Pancreas (tissue), 10 donors: ENCODE results near the gene TRIO. TPM values are rescaled to one million over a fixed set of nuclear protein-coding genes. Genes with fewer than 3 reads are reported as not detected.
A peak's percentile ranks its signal among the peaks of the same experiment; 100 is the strongest.

Experiments used
- ATAC-seq, 4 donors: fragments of 200-7000 bp; cut with Tn5 transposase; one replicate each; pipeline versions ENCODE4 v1.8.0 to v1.9.1; 2020; ENCODE audit warnings: mild to moderate bottlenecking in 4 of 4, moderate library complexity in 4 of 4
- DNase-seq, 6 donors: peaks; one replicate each; pipeline ENCODE4 v3.0.0-alpha.2; 2020
- FAIRE-seq: peaks from 2 replicates; lab custom pipeline; 2012; peaks lifted over from hg19 to GRCh38; lab: Jason Lieb, UNC
- H3K27ac ChIP-seq, 4 donors: fragments of 200-600 bp; sonication (generic); 1 replicate in 3 of 4; 2 replicates in 1 of 4; pipeline versions ENCODE4 v1.5.0 to v1.8.0; 2020
- H3K27me3 ChIP-seq, 4 donors: fragments of 200-600 bp; one replicate each; pipeline ENCODE4 v1.8.0; 2021
- H3K36me3 ChIP-seq, 3 donors: fragments of 200-600 bp; sonication (generic) in 1 of 3; one replicate each; pipeline versions ENCODE4 v1.5.0 to v1.8.0; 2020 to 2021
- H3K4me1 ChIP-seq, 3 donors: fragments of 200-600 bp; one replicate each; pipeline ENCODE4 v1.8.0; 2021
- H3K4me3 ChIP-seq, 4 donors: fragments of 200-600 bp; sonication (generic) in 2 of 4; one replicate each; pipeline versions ENCODE4 v1.5.0 to v1.8.0; 2020 to 2021
- H3K9me3 ChIP-seq, 4 donors: fragments of 200-600 bp; one replicate each; pipeline ENCODE4 v1.8.0; 2021
- WGBS, 2 donors: extraction: QIAGEN DNeasy Blood & Tissue Kit; methylation state at CpG; one replicate each; pipeline ENCODE4 v1.1.7; 2013; 5-methylcytosine and 5-hydroxymethylcytosine counted together
- intact Hi-C, 3 donors: fragments of 100-400 bp; cut with DNase I; formaldehyde crosslinking; loops; one replicate each; pipeline versions ENCODE4 v1.11.1 to v1.14.2; 2022
- polyA plus RNA-seq, 2 donors: library from polyadenylated mRNA; stranded (reverse); fragments of 200-250 nt; gene quantifications; one replicate each; pipeline ENCODE4 v1.2.3, GENCODE V29; 2013
- total RNA-seq, 6 donors: library from RNA; stranded (reverse); fragmentation: NEBNext Ultra II Directional in 4 of 6; extraction: Animal tissue kit (Norgen Biotek cat#: 25700) in 4 of 6; gene quantifications; one replicate each; pipeline versions ENCODE4 v1.2.1 to v1.2.4, GENCODE V29; 2021 to 2023
- TF ChIP-seq, protein P1 (sequence below), 4 donors: fragments of 200-600 bp; sonication (generic) in 3 of 4; IDR thresholded peaks; one replicate each; pipeline versions ENCODE4 v1.5.0 to v1.8.0; 2021; ENCODE audit warnings: antibody characterized with exemption in 4 of 4
- donor health status: healthy with polysubstance abuse.
- donor health status: DM: no; HTN: no; CAD: no; lungs with moderate emphysema.
- donor health status: DM: no; HTN: no; CAD: no.
- donor health status: control.
- donor health status: control.
- donor health status: Bipolar disorder and iron deficiency.
- donor health status: DM: yes; HTN: yes; CAD: no.
- donor health status: DM: no; HTN: no; CAD: no.
- donor health status: DM: no; HTN: no; CAD: no.
- donor health status: DM: yes; HTN: yes; CAD: no.

TRIO gene
- total and polyA plus RNA-seq, 8 donors = 27.3 to 82.5 (median 38.3) TPM

DNA sequence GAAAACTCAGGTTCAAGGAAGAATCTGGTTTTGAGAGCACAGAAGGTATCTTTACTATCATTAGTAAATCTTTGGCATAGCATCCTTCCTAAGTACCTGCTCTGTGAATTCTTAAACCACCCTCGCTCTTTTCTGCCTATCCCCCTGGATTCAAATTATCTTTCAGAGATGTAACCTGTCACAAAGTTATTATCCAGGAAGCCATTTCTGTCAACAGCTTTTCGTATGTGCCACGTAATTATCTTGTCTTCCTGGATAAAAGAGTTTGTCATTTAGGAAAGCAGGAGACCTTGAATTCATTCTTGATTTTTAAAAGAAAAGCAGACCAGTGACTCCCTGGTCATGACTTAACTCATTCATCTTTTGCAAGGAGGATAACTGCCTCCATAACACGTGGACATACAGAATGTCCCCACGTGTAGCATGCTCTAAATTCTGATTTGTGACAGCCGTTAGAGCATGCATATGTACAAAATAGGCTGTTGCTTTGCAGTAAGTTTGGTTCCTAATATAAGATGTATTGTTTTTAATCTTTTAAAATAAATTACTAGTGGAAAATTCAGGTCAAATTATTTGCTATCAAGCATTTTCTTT, 189.0 kb downstream of the TRIO start:
- DNase-seq (no peak), ATAC-seq (no peak), FAIRE-seq (no peak)
- no peaks in the 10 kb centered on the region for H3K9me3 ChIP-seq
- no peaks in the 10 kb centered on the region for H3K27me3 ChIP-seq
- H3K27ac ChIP-seq = no peak overlapping the region
- 84 to 89% methylated on average over 6 of the region's 6 CpGs for WGBS, 2 donors
- no peak overlapping the region for H3K4me3 ChIP-seq
- peaks cover 0 to 9% (median 0%) of the 10 kb centered on the region in 3 donors for H3K36me3 ChIP-seq
- TF ChIP-seq, protein P1, sequence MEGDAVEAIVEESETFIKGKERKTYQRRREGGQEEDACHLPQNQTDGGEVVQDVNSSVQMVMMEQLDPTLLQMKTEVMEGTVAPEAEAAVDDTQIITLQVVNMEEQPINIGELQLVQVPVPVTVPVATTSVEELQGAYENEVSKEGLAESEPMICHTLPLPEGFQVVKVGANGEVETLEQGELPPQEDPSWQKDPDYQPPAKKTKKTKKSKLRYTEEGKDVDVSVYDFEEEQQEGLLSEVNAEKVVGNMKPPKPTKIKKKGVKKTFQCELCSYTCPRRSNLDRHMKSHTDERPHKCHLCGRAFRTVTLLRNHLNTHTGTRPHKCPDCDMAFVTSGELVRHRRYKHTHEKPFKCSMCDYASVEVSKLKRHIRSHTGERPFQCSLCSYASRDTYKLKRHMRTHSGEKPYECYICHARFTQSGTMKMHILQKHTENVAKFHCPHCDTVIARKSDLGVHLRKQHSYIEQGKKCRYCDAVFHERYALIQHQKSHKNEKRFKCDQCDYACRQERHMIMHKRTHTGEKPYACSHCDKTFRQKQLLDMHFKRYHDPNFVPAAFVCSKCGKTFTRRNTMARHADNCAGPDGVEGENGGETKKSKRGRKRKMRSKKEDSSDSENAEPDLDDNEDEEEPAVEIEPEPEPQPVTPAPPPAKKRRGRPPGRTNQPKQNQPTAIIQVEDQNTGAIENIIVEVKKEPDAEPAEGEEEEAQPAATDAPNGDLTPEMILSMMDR (IDR thresholded peaks at IDR 0.05) = no peak
- intact Hi-C loops = no loop called here
- no peaks in the 10 kb centered on the region for H3K4me1 ChIP-seq

DNA sequence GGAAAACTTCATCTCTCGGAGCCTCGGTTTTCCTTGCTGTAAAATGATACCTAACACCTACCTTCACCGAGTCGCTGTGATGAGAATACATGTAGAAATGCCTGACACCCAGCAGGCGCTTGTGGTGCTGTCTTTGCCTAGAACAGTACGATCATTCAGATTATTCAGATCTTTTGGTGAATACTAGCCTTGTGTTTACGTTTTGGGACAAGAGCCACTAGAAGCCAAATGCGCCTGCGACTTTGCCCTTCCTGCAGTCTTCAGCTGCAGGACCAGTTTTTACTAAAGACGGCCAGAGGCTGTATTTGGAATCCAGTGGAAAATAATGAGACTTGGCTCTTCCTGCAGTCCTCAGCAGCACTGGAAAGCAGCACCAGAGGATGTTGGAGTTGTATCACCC, 189.6 kb downstream of the TRIO start:
- ATAC-seq = no peak
- 90 to 95% methylated on average over 10 of the region's 10 CpGs for WGBS, 2 donors
- DNase-seq = no peak
- Histone ChIP-seq H3K27ac (no peak overlapping the region), H3K9me3 (no peaks in the 10 kb centered on the region), H3K36me3 (peaks cover 0 to 15% (median 0%) of the 10 kb centered on the region in 3 donors), H3K27me3 (no peaks in the 10 kb centered on the region), H3K4me3 (no peak overlapping the region), H3K4me1 (no peaks in the 10 kb centered on the region)
- no peak for FAIRE-seq
- intact Hi-C loops = no loop called here
- TF ChIP-seq, protein P1 (IDR thresholded peaks at IDR 0.05) = no peak

DNA sequence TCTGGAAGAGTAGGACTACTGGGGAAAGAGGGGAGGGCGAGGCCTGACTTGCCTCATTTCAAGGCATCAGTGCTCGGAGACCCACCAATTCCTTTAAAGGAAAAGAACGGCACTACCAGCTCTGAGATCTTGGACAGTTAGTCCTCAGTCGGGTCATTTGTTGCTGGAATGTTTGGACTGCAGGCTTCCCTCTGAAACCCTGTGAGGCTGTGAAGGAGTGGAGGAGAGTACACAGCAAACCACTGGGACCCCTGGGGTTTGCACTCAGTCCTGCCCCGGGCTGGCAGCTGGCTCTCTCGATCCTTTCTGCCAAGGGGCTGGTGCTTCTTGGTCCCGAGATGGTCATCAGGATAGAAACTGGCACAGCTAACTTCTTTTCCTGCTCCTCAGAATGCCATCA, 194.5 kb downstream of the TRIO start:
- no peak for ATAC-seq
- DNase-seq = no peak
- WGBS, 2 donors = 91 to 97% methylated on average over 7 of the region's 7 CpGs
- Histone ChIP-seq H3K4me3 (no peak overlapping the region), H3K9me3 (no peaks in the 10 kb centered on the region), H3K4me1 (peaks cover 27 to 32% (median 31%) of the 10 kb centered on the region in 3 donors), H3K27ac (no peak overlapping the region), H3K27me3 (no peaks in the 10 kb centered on the region), H3K36me3 (peaks cover 0 to 11% (median 0%) of the 10 kb centered on the region in 3 donors)
- TF ChIP-seq, protein P1 (IDR thresholded peaks at IDR 0.05) = no peak
- FAIRE-seq = no peak
- intact Hi-C loops = no loop called here

DNA sequence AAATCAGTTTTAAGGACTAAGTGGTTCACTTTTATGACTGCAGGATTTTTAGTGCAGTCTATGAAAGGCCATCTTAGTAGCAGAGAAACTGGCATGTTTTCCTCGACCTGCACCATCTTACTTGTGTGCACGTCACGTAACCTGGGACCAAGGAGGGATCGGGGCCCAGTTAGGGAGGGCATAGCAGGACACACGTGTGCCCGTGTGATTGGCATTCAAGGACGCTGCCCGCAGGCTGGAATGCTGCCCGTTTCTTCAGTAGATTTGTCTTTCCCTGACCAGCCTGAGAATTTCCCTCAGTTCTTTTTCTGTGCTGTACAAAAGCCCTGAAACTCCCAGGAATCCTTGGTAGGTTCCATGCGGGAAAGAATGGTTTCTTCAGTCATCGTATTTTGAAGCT, 196.3 kb downstream of the TRIO start:
- 18% methylated on average over 11 of the region's 11 CpGs for WGBS, 2 donors
- Histone ChIP-seq H3K27me3 (no peaks in the 10 kb centered on the region), H3K27ac (no peak overlapping the region), H3K4me1 (peaks cover 27 to 33% (median 32%) of the 10 kb centered on the region in 3 donors), H3K36me3 (peaks cover 0 to 11% (median 0%) of the 10 kb centered on the region in 3 donors), H3K9me3 (no peaks in the 10 kb centered on the region), H3K4me3 (no peak overlapping the region)
- peak; percentile 69 to 83 (median 76) for DNase-seq
- no peak for FAIRE-seq
- TF ChIP-seq, protein P1 (IDR thresholded peaks at IDR 0.05) = no peak
- ATAC-seq = peak; percentile 71 to 91 (median 88)
- intact Hi-C loops = no loop called here

DNA sequence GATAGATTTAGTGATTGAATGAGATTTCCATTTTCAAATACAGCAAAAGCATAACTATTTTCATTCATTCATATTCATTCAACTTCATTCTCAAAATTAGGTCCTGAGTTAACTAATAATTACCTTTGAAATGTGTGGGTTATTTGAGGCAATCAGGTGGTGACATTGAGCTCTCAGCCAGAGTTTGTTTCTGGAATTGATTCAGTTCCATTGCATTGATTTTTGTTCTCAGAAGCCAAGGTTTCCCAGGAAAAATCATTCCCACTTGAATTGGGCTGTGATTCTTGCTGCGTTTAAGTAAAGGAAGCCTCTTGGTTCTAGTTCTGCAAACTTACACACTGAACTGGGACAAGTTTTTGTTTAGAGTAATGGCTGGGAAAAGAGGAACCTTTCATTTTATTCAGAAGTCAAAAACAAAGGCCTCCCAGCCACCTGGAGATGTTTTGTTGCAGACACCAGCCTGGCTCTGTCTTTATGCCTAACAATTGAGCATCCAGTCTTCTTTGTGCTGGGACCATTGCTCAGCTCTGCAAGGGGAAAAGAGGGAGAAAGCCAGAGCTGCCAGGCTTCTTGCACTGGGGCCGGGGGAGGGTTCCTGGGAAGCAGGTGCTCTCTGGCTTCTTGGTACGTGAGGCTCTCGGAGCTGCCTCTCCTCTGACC, 198.6 kb downstream of the TRIO start:
- H3K36me3 ChIP-seq = peaks cover 0 to 10% (median 0%) of the 10 kb centered on the region in 3 donors
- H3K4me3 ChIP-seq = no peak overlapping the region
- 27 to 33% methylated on average over 4 of the region's 4 CpGs for WGBS, 2 donors
- H3K9me3 ChIP-seq = no peaks in the 10 kb centered on the region
- peak in 2 of 4 donors; percentile 19 to 27 for ATAC-seq
- FAIRE-seq = no peak
- H3K4me1 ChIP-seq = peaks cover 27 to 33% (median 32%) of the 10 kb centered on the region in 3 donors
- H3K27me3 ChIP-seq = no peaks in the 10 kb centered on the region
- TF ChIP-seq, protein P1 (IDR thresholded peaks at IDR 0.05) = no peak
- intact Hi-C loops = no loop called here
- no peak for DNase-seq
- peak overlapping the region in 2 of 4 donors; percentile 2 to 12 for H3K27ac ChIP-seq
